HepG2 (cell line): Measurements from ENCODE around the gene OPRL1. TPM values are rescaled to one million over a fixed set of nuclear protein-coding genes. Genes with fewer than 3 reads are reported as not detected.

Source experiments
- ATAC-seq: fragments of 200-7000 bp; cut with Tn5 transposase; 3 replicates; pipeline ENCODE4 v1.9.1; 2020; ENCODE audit warnings: mild to moderate bottlenecking, moderate library complexity
- BruUV-seq: library from RNA; stranded (reverse); fragments of 400-500 nt; replicated peaks from 2 replicates; lab custom pipeline; 2021; lab: Mats Ljungman, UMichigan
- CTCF ChIA-PET: fragments of 300-600 bp; formaldehyde crosslinking; extraction: SDS; loops from one replicate; lab custom pipeline; 2021; ENCODE audit warnings: low total read pairs, inconsistent platforms, low intra/inter-chr PET ratio; lab: Yijun Ruan, JAX
- POLR2A ChIA-PET: fragments of 350-600 bp; sonication (Branson Sonifier 250); formaldehyde crosslinking; loops from one replicate; lab custom pipeline; 2020; ENCODE audit warnings: antibody characterized with exemption, inconsistent platforms; lab: Yijun Ruan, JAX
- DNase-seq: peaks from one replicate; pipeline ENCODE4 v3.0.0-alpha.2; 2015; ENCODE audit warnings: low spot score
- FAIRE-seq: peaks from 3 replicates; lab custom pipeline; 2011; peaks lifted over from hg19 to GRCh38; lab: Jason Lieb, UNC
- H2AFZ ChIP-seq: one replicate; pipeline ENCODE4 v1.6.1; 2011; ENCODE audit warnings: low read length, inconsistent platforms
- H3K27ac ChIP-seq: fragments of 300-600 bp; 3 replicates; pipeline ENCODE4 v1.8.0; 2011; ENCODE audit warnings: mixed run types, mild to moderate bottlenecking, mixed read lengths, low read length, inconsistent platforms; ENCODE audit not compliant: insufficient read depth; ENCODE audit errors: extremely low read length
- H3K27me3 ChIP-seq, 2 experiments: fragments of 200-600 bp in 1 of 2; 2 replicates in 1 of 2; 3 replicates in 1 of 2; pipeline versions ENCODE4 v1.6.0 to v1.8.0; 2011; ENCODE audit warnings: low read length in 2 of 2, mild to moderate bottlenecking in 2 of 2, moderate library complexity in 2 of 2, inconsistent platforms in 1 of 2; ENCODE audit not compliant: insufficient read depth in 2 of 2, control insufficient read depth in 1 of 2
- H3K36me3 ChIP-seq, 2 experiments: fragments of 200-600 bp in 1 of 2; replicated peaks in 1 of 2; 2 replicates in 1 of 2; 3 replicates in 1 of 2; pipeline versions ENCODE4 v1.5.1 to v1.8.0; 2011; ENCODE audit warnings: low read length in 2 of 2, inconsistent platforms in 1 of 2; ENCODE audit not compliant: insufficient read depth in 2 of 2, control insufficient read depth in 1 of 2
- H3K4me1 ChIP-seq: 2 replicates; pipeline ENCODE4 v1.5.1; 2012; ENCODE audit warnings: low read length, inconsistent platforms; ENCODE audit not compliant: insufficient read depth
- H3K4me2 ChIP-seq: 2 replicates; pipeline ENCODE4 v1.6.0; 2011; ENCODE audit warnings: low read depth, low read length, inconsistent platforms
- H3K4me3 ChIP-seq, 3 experiments: fragments of 200-600 bp in 1 of 3; sonication (generic), shearing (Covaris generic) in 1 of 3; replicated peaks in 1 of 3; 2 replicates each; pipeline ENCODE4 v1.5.1; 2011 to 2016; ENCODE audit warnings: low read length in 3 of 3, inconsistent platforms in 2 of 3, low read depth in 2 of 3, mild to moderate bottlenecking in 2 of 3, control low read depth in 1 of 3, mixed read lengths in 1 of 3; ENCODE audit not compliant: insufficient read depth in 1 of 3
- H3K79me2 ChIP-seq: one replicate; pipeline ENCODE4 v1.6.1; 2011; ENCODE audit warnings: low read length, inconsistent platforms; ENCODE audit not compliant: insufficient read depth
- H3K9ac ChIP-seq: 2 replicates; pipeline ENCODE4 v1.6.0; 2011; ENCODE audit warnings: mild to moderate bottlenecking, low read depth, low read length, inconsistent platforms; ENCODE audit not compliant: insufficient read depth
- H3K9me3 ChIP-seq: 2 replicates; pipeline ENCODE4 v1.5.1; 2012; ENCODE audit warnings: mild to moderate bottlenecking, low read length
- H4K20me1 ChIP-seq: 2 replicates; pipeline ENCODE4 v1.6.0; 2011; ENCODE audit warnings: inconsistent platforms, mild to moderate bottlenecking, low read length, moderate library complexity; ENCODE audit not compliant: insufficient read depth
- EED ChIP-seq: sonication (generic); formaldehyde crosslinking; IDR thresholded peaks from 2 replicates; pipeline ENCODE4 v1.5.0; 2020; ENCODE audit warnings: mild to moderate bottlenecking, missing genetic modification reagents
- NR3C1 ChIP-seq: sonication (generic); formaldehyde crosslinking; IDR thresholded peaks from 2 replicates; pipeline ENCODE4 v1.4.0; 2020; ENCODE audit warnings: missing genetic modification reagents
- ZNF768 ChIP-seq: sonication (generic); formaldehyde crosslinking; IDR thresholded peaks from 2 replicates; pipeline ENCODE4 v1.4.0; 2020; ENCODE audit warnings: missing genetic modification reagents
- WGBS: methylation state at CpG from one replicate; pipeline ENCODE4 v1.1.6; 2017; ENCODE audit warnings: low lambda C conversion rate; 5-methylcytosine and 5-hydroxymethylcytosine counted together
- in situ Hi-C: cut with HindIII; loops from 2 replicates; pipeline ENCODE4 v1.10.0; 2017; ENCODE audit warnings: low pct_unique_long_range_greater_than_20kb; ENCODE audit not compliant: extremely low pct_ligation_motif_present
- intact Hi-C: fragments of 100-400 bp; cut with micrococcal nuclease; formaldehyde crosslinking; loops from one replicate; pipeline ENCODE4 v1.10.0; 2022; ENCODE audit not compliant: unreplicated experiment
- polyA plus RNA-seq, 8 experiments: library from polyadenylated mRNA; depleted of rRNA in 3 of 8; stranded (reverse) in 7 of 8; unstranded in 1 of 8; fragments of >200 nt; fragmentation: Illumina TruSeq in 4 of 8; extraction: Trizol in 4 of 8; gene quantifications; 2 replicates each; pipeline versions ENCODE4 v1.2.1 to v1.2.3, GENCODE V29; 2011 to 2016; ENCODE audit warnings: low read depth in 4 of 8, missing spikeins in 1 of 8, mixed read lengths in 1 of 8; ENCODE audit not compliant: insufficient read depth in 1 of 8
- total RNA-seq, 5 experiments: library from RNA; depleted of rRNA; stranded (reverse); fragments of >200 nt; fragmentation: Illumina TruSeq; extraction: Trizol; gene quantifications; 2 replicates each; pipeline ENCODE4 v1.2.3, GENCODE V29; 2016; ENCODE audit warnings: low read depth in 1 of 5
- TF ChIP-seq, protein P1 (sequence below): sonication (generic); formaldehyde crosslinking; IDR thresholded peaks from 2 replicates; pipeline ENCODE4 v1.8.1; 2022; ENCODE audit warnings: mild to moderate bottlenecking, missing genetic modification reagents
- TF ChIP-seq, protein P2 (sequence below): sonication (generic); formaldehyde crosslinking; IDR thresholded peaks from 2 replicates; pipeline ENCODE4 v1.8.0; 2022; ENCODE audit warnings: missing genetic modification reagents, mild to moderate bottlenecking, borderline replicate concordance

OPRL1 gene
- total and polyA plus RNA-seq, 2 of the 13 experiments (the other 11 are each of a cell fraction or from before 2014, with no cell fraction given) = 0.35 to 0.71 TPM

- WGBS = 64% methylated on average over 18 of the region's 18 CpGs
- Histone ChIP-seq H3K4me2 (no peak overlapping the region), H3K9me3 (no peaks in the 10 kb centered on the region), H2AFZ (no peak overlapping the region), H3K4me1 (no peaks in the 10 kb centered on the region), H3K27ac (no peak overlapping the region), H3K9ac (no peak overlapping the region), H3K79me2 (no peaks in the 10 kb centered on the region), H4K20me1 (no peaks in the 10 kb centered on the region), H3K4me3 (no peak overlapping the region), H3K36me3 (no peaks in the 10 kb centered on the region), H3K27me3 (peaks cover 15 to 44% of the 10 kb centered on the region in 2 experiments; a peak in 4 of 5 replicates)
- TF ChIP-seq, protein P1, sequence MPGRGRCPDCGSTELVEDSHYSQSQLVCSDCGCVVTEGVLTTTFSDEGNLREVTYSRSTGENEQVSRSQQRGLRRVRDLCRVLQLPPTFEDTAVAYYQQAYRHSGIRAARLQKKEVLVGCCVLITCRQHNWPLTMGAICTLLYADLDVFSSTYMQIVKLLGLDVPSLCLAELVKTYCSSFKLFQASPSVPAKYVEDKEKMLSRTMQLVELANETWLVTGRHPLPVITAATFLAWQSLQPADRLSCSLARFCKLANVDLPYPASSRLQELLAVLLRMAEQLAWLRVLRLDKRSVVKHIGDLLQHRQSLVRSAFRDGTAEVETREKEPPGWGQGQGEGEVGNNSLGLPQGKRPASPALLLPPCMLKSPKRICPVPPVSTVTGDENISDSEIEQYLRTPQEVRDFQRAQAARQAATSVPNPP (CRISPR knock-in tag) = no peak
- TF ChIP-seq ZNF768 = peak; percentile 38; the same call in 1 of the 2 replicates
- in situ Hi-C loops = no loop called here
- POLR2A ChIA-PET = no interaction called here
- intact Hi-C loops = no loop called here
- no TSS peak for BruUV-seq
- ATAC-seq = no peak
- CTCF ChIA-PET = no interaction called here
- no peak for FAIRE-seq
- DNase-seq = no peak
Measured at GRCh38 chr20:64138276-64138815, 58.5 kb downstream of the OPRL1 start.

- no peak overlapping the region for H3K4me2 ChIP-seq
- 30% methylated on average over 16 of the region's 21 CpGs for WGBS
- no peak overlapping the region for H3K9ac ChIP-seq
- no peak for FAIRE-seq
- peak; percentile 47 for ATAC-seq
- no peak for DNase-seq
- no peaks in the 10 kb centered on the region for H3K36me3 ChIP-seq
- in situ Hi-C loops (no loop called here), intact Hi-C loops (no loop called here)
- no peak overlapping the region; a peak in 1 of 6 replicates for H3K4me3 ChIP-seq
- H4K20me1 ChIP-seq = no peaks in the 10 kb centered on the region
- H2AFZ ChIP-seq = no peak overlapping the region
- H3K9me3 ChIP-seq = peaks cover 9% of the 10 kb centered on the region
- TF ChIP-seq EED (CRISPR knock-in tag) (0 out of 2 replicates have a peak, but pooled peaks have one; percentile 68), NR3C1 (CRISPR knock-in tag) (no peak)
- TF ChIP-seq, protein P2, sequence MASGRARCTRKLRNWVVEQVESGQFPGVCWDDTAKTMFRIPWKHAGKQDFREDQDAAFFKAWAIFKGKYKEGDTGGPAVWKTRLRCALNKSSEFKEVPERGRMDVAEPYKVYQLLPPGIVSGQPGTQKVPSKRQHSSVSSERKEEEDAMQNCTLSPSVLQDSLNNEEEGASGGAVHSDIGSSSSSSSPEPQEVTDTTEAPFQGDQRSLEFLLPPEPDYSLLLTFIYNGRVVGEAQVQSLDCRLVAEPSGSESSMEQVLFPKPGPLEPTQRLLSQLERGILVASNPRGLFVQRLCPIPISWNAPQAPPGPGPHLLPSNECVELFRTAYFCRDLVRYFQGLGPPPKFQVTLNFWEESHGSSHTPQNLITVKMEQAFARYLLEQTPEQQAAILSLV (CRISPR knock-in tag) = 0 out of 2 replicates have a peak, but pooled peaks have one; percentile 13
- peaks cover 15 to 44% of the 10 kb centered on the region in 2 experiments; a peak in 4 of 5 replicates for H3K27me3 ChIP-seq
- no peak overlapping the region for H3K27ac ChIP-seq
- ChIA-PET POLR2A (no interaction called here), CTCF (no interaction called here)
- no peaks in the 10 kb centered on the region for H3K4me1 ChIP-seq
- no TSS peak for BruUV-seq
- no peaks in the 10 kb centered on the region for H3K79me2 ChIP-seq
Measured at GRCh38 chr20:64139199-64140060, 59.5 kb downstream of the OPRL1 start.
